Activated T-helper 1 cell treated with anti-CD3 and anti-CD28 coated beads, Interleukin-2, amount 50 U/mL, for 16 hours (primary cell): ENCODE measurements around the gene MYOCOS.

ENCODE experiments used
- DNase-seq, 2 donors: peaks; one replicate each; pipeline ENCODE4 v3.0.0-alpha.2; 2020; ENCODE audit warnings: low read depth in 1 of 2, low spot score in 1 of 2

MYOCOS gene

GRCh38 chr1:171623651-171624331 lies 1.7 kb downstream of the MYOCOS start:
- no peak for DNase-seq

- DNase-seq = no peak
Measured at GRCh38 chr1:171625225-171625624, 3.2 kb downstream of the MYOCOS start.

- DNase-seq = no peak
Measured at GRCh38 chr1:171627020-171627419, 5.0 kb downstream of the MYOCOS start.

GRCh38 chr1:171628225-171628624 lies 6.2 kb downstream of the MYOCOS start:
- no peak for DNase-seq

GRCh38 chr1:171635661-171636060 lies 13.6 kb downstream of the MYOCOS start:
- no peak for DNase-seq

- no peak for DNase-seq
Measured at GRCh38 chr1:171636141-171636540, 14.1 kb downstream of the MYOCOS start.

- no peak for DNase-seq
Measured at GRCh38 chr1:171637928-171638576, 16.0 kb downstream of the MYOCOS start.

- DNase-seq = no peak
Measured at GRCh38 chr1:171640225-171640624, 18.2 kb downstream of the MYOCOS start.

- DNase-seq = no peak
Measured at GRCh38 chr1:171641076-171641864, 19.2 kb downstream of the MYOCOS start.

GRCh38 chr1:171642197-171642596 lies 20.2 kb downstream of the MYOCOS start:
- DNase-seq = no peak

- no peak for DNase-seq
Measured at GRCh38 chr1:171643156-171643555, 21.1 kb downstream of the MYOCOS start.

- DNase-seq = peak; percentile 17 to 20
Measured at GRCh38 chr1:171644805-171645483, 22.9 kb downstream of the MYOCOS start.

- DNase-seq = no peak
Measured at GRCh38 chr1:171645553-171646248, 23.7 kb downstream of the MYOCOS start.

- DNase-seq = no peak
Measured at GRCh38 chr1:171646249-171646560, 24.2 kb downstream of the MYOCOS start.

- DNase-seq = no peak
Measured at GRCh38 chr1:171652234-171652822, 30.3 kb downstream of the MYOCOS start, which contains the start of gene MYOC. TSS of gene MYOC (minus strand) at chr1:171652688. CDS start at chr1:171652611, 77 bp downstream.

- DNase-seq = no peak
Measured at GRCh38 chr1:171653796-171654195, 31.8 kb downstream of the MYOCOS start.

- no peak for DNase-seq
Measured at GRCh38 chr1:171654201-171654941, 32.3 kb downstream of the MYOCOS start.

GRCh38 chr1:171654942-171655745 lies 33.1 kb downstream of the MYOCOS start:
- peak; percentile 32 to 48 for DNase-seq

GRCh38 chr1:171655746-171656116 lies 33.7 kb downstream of the MYOCOS start:
- no peak for DNase-seq
